ENCODE data around the gene KLF15. TPM values are rescaled to one million over a fixed set of nuclear protein-coding genes. Genes with fewer than 3 reads are reported as not detected.

The KLF15 gene
- total and polyA plus RNA-seq, 2 experiments from 2014 or later: 3.5 to 19.8 TPM

DNA sequence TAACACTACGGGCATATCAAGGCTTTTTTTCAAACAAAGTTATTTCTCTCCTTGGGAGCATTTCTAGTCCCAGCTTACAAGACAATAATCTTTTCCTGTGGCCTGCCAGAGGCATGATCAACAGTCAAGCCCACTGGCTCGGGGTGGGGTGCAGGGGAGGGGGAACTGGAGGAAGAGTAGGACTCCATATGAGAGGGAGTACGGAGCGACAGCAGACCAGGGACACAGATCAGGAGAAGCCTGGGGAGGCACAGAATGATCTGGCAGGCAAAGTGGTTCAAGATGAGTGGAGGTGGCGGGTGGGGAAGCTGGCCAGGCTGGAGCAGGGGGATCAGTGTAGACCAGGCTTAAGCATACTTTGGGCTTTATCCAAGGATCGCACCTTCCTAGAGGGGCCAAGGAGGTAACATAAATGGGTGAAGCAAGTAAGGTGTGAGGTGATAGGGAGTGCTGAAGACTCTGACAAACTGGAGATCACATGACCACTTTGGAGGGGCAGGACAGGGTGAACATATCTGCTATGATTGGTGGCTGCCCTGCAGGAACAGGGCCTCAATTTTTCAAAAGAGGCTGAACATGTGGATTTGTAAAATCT, 37.4 kb downstream of the KLF15 start (continued):
- TF ChIP-seq, protein P1, sequence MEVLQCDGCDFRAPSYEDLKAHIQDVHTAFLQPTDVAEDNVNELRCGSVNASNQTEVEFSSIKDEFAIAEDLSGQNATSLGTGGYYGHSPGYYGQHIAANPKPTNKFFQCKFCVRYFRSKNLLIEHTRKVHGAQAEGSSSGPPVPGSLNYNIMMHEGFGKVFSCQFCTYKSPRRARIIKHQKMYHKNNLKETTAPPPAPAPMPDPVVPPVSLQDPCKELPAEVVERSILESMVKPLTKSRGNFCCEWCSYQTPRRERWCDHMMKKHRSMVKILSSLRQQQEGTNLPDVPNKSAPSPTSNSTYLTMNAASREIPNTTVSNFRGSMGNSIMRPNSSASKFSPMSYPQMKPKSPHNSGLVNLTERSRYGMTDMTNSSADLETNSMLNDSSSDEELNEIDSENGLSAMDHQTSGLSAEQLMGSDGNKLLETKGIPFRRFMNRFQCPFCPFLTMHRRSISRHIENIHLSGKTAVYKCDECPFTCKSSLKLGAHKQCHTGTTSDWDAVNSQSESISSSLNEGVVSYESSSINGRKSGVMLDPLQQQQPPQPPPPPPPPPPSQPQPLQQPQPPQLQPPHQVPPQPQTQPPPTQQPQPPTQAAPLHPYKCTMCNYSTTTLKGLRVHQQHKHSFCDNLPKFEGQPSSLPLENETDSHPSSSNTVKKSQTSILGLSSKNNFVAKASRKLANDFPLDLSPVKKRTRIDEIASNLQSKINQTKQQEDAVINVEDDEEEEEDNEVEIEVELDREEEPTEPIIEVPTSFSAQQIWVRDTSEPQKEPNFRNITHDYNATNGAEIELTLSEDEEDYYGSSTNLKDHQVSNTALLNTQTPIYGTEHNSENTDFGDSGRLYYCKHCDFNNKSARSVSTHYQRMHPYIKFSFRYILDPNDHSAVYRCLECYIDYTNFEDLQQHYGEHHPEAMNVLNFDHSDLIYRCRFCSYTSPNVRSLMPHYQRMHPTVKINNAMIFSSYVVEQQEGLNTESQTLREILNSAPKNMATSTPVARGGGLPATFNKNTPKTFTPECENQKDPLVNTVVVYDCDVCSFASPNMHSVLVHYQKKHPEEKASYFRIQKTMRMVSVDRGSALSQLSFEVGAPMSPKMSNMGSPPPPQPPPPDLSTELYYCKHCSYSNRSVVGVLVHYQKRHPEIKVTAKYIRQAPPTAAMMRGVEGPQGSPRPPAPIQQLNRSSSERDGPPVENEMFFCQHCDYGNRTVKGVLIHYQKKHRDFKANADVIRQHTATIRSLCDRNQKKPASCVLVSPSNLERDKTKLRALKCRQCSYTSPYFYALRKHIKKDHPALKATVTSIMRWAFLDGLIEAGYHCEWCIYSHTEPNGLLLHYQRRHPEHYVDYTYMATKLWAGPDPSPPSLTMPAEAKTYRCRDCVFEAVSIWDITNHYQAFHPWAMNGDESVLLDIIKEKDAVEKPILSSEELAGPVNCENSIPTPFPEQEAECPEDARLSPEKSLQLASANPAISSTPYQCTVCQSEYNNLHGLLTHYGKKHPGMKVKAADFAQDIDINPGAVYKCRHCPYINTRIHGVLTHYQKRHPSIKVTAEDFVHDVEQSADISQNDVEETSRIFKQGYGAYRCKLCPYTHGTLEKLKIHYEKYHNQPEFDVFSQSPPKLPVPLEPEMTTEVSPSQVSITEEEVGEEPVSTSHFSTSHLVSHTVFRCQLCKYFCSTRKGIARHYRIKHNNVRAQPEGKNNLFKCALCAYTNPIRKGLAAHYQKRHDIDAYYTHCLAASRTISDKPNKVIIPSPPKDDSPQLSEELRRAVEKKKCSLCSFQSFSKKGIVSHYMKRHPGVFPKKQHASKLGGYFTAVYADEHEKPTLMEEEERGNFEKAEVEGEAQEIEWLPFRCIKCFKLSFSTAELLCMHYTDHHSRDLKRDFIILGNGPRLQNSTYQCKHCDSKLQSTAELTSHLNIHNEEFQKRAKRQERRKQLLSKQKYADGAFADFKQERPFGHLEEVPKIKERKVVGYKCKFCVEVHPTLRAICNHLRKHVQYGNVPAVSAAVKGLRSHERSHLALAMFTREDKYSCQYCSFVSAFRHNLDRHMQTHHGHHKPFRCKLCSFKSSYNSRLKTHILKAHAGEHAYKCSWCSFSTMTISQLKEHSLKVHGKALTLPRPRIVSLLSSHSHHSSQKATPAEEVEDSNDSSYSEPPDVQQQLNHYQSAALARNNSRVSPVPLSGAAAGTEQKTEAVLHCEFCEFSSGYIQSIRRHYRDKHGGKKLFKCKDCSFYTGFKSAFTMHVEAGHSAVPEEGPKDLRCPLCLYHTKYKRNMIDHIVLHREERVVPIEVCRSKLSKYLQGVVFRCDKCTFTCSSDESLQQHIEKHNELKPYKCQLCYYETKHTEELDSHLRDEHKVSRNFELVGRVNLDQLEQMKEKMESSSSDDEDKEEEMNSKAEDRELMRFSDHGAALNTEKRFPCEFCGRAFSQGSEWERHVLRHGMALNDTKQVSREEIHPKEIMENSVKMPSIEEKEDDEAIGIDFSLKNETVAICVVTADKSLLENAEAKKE (CRISPR knock-in tag; IDR thresholded peaks at IDR 0.05): no peak

DNA sequence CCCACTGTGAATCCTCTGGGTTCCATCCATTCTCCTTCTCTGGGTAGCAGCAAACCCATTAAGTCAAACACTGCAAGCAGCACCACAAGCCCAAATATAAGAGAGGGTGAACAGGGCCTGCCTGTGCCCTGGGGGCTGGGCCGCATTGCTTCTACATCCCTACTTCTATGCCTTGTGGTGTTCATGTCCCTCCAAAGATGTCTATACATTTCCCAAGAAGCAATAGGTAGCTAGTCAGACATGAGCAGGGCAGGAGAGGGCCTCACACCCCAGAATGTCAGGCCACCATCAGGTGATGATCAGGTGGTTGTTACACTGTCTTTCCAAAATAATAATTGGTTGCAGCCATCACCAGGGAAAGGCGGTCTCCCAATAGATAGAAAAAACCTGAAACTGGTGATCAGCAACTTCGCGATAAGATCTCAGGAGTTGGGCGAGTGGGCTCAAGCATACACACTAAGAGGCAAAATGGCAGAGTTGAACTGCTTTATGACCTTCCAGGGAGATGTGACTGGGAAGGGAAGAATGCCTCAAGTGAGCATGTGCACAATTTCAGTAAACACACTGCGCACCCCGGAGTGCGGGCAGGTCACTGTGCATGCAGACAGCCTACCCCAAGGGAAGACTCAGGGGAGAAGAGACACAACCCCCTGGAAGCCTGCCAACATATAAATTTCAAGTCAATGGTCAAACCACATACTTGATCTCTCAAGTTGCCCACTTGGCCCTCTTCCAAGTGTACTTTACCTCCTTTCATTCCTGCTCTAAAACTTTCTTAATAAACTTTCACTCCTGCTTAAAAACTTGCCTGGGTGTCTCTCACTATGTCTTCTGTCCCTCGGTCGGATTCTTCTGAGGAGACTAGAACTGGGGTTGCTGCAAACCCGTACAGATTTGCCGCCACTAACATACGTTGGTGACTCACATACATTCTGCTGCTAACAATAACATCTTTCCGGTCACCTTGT, 39.9 kb downstream of the KLF15 start:
- Histone ChIP-seq H3F3A (replicated peaks; ENCODE audit: low read depth) (no peaks in the 10 kb centered on the region), H3K36me3 (ENCODE audit: insufficient read depth) (no peaks in the 10 kb centered on the region), H3K4me2 (no peak overlapping the region), H4K20me1 (replicated peaks; ENCODE audit: insufficient read depth) (no peaks in the 10 kb centered on the region), H2AFZ (no peak overlapping the region), H3K4me1 (ENCODE audit: insufficient read depth) (peaks cover 5% of the 10 kb centered on the region), H3K4me3 (no peak overlapping the region), H3K79me2 (replicated peaks; ENCODE audit: insufficient read depth) (no peaks in the 10 kb centered on the region), H3K27ac (ENCODE audit: low read depth) (no peak overlapping the region), H3K27me3 (ENCODE audit: insufficient read depth) (no peaks in the 10 kb centered on the region), H3K9me2 (ENCODE audit: insufficient read depth) (no peaks in the 10 kb centered on the region)
- peaks cover 14% of the 10 kb centered on the region for H3K4me1 Mint-ChIP-seq
- no peak overlapping the region for H3K27ac Mint-ChIP-seq
- peaks cover 3% of the 10 kb centered on the region for H3K27me3 Mint-ChIP-seq (ENCODE audit: insufficient read depth, low read depth, poor library complexity)
- no peaks in the 10 kb centered on the region; the same call in 2 of the 3 replicates for H3K36me3 Mint-ChIP-seq (ENCODE audit: low read depth)
- DNase-seq (ENCODE audit: low spot score) (no peak), ATAC-seq (no peak)
- H3K9me3 Mint-ChIP-seq: no peaks in the 10 kb centered on the region; the same call in 2 of the 3 replicates
- no peak overlapping the region for H3K4me3 Mint-ChIP-seq
- TF ChIP-seq, protein P2, sequence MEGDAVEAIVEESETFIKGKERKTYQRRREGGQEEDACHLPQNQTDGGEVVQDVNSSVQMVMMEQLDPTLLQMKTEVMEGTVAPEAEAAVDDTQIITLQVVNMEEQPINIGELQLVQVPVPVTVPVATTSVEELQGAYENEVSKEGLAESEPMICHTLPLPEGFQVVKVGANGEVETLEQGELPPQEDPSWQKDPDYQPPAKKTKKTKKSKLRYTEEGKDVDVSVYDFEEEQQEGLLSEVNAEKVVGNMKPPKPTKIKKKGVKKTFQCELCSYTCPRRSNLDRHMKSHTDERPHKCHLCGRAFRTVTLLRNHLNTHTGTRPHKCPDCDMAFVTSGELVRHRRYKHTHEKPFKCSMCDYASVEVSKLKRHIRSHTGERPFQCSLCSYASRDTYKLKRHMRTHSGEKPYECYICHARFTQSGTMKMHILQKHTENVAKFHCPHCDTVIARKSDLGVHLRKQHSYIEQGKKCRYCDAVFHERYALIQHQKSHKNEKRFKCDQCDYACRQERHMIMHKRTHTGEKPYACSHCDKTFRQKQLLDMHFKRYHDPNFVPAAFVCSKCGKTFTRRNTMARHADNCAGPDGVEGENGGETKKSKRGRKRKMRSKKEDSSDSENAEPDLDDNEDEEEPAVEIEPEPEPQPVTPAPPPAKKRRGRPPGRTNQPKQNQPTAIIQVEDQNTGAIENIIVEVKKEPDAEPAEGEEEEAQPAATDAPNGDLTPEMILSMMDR (conservative IDR thresholded peaks at IDR 0.05; ENCODE audit: low read depth in 2 of 2): no peak
- no peak for TF ChIP-seq EZH2phosphoT487 (IDR thresholded peaks at IDR 0.05; ENCODE audit: unreplicated experiment)
- TF ChIP-seq, protein P1 (CRISPR knock-in tag; IDR thresholded peaks at IDR 0.05): no peak
- TF ChIP-seq JUNB (IDR thresholded peaks at IDR 0.05; ENCODE audit: unreplicated experiment): no peak
